HG03575 (cell line): ENCODE data around the gene CRB3.

Experiments used
- ATAC-seq: cut with Tn5 transposase; IDR thresholded peaks from one replicate; pipeline ENCODE4 v1.9.1; 2021; ENCODE audit not compliant: unreplicated experiment, insufficient number of reproducible peaks, low FRiP score; ENCODE audit errors: extremely low read depth

CRB3 gene

GRCh38 chr19:6429419-6430221 lies 34.5 kb upstream of the CRB3 start:
- no peak for ATAC-seq

DNA sequence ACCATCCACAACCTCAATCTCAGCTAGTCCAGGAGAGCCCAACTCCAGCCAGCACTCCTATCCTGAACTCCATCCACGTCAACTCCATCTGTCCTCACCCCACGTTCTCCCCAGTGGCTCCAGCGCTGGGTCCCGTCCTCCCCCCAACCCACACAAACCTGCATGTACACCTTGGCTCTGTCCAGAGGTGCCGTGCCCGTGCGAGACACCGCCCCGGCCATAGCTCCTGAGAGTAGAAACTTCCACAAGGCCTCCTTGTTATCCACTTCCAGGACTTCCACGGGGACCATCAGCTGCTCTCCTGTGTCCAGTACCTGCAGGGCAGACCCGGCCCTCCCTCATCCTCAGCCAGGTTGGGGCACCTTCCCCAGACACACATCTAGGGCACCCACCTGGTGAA lies 32.2 kb upstream of the CRB3 start:
- ATAC-seq = no peak

DNA sequence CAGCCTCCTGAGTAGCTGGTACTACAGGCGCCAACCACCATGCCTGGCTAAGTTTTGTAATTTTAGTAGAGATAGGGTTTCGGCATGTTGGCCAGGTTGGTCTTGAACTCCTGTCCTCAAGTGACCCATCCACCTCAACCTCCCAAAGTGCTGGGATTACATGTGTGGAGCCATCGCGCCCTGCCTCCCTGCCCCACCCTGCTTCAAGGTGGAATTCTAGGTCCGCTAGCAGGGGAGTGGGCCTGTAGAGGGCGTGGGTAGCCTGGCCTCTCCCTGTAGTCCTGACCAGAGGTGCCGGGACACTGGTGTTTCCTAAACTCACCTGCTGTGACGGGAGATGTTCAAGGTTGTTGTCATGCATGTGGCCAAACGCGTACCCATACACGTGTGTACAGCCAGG lies 30.9 kb upstream of the CRB3 start:
- no peak for ATAC-seq

GRCh38 chr19:6433663-6434062 lies 30.4 kb upstream of the CRB3 start, which contains the start of gene SLC25A41:
Gene SLC25A41, minus strand, starts transcription at chr19:6433763. Its CDS starts 70 bp downstream, at chr19:6433693.
- no peak for ATAC-seq

- ATAC-seq = no peak
These were observed 24.3 kb upstream of the CRB3 start for GRCh38 chr19:6439743-6440142.

DNA sequence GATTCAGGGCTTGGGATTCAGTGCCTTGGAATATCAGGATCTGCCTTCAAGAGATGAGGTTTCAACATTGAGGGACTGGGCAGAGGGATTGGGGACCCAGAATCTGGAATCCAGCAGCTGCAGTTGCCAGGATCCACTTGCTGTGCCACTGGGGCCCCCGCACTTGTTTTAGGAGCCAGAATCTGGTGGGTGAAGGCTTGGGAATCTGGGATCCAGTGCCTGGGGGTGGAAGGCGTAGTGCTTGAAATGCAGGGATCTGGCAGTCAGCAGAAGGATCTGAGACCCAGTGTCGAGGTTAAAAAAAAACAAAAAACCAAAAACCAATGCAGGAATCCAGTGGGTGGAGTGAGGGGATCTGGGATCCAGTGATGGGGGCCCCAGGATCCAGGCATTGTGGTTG lies 23.2 kb upstream of the CRB3 start:
- ATAC-seq = no peak

- ATAC-seq = no peak
These were observed 21.9 kb upstream of the CRB3 start for GRCh38 chr19:6442087-6442688.

DNA sequence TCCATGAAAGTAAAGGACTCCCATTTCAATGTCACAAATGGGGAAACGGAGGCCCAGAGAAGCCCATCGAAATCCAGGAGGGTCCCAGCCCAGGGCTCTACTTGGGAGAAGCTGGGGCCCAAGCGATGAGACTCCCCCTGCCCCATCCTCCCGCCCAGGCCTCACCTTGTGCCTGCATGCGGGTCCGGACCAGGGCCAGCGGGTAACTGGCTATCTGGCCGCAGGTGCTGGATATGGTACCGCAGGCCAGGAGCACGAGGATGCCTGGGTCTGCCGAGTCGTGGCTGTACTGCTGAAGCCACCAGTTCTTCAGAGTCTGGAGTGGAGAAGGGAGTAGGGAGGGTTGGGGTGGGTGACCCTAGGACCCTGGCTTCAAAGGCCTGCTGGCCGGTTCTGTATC lies 20.1 kb upstream of the CRB3 start:
- no peak for ATAC-seq

- ATAC-seq = no peak
These were observed 17.6 kb upstream of the CRB3 start for GRCh38 chr19:6446452-6446851.

- no peak for ATAC-seq
These were observed 16.0 kb upstream of the CRB3 start for GRCh38 chr19:6448045-6448444.

GRCh38 chr19:6450166-6450565 lies 13.9 kb upstream of the CRB3 start:
- ATAC-seq = no peak

GRCh38 chr19:6451583-6452222 lies 12.4 kb upstream of the CRB3 start:
- no peak for ATAC-seq

GRCh38 chr19:6452223-6452614 lies 11.9 kb upstream of the CRB3 start:
- no peak for ATAC-seq

- ATAC-seq = no peak
These were observed 11.2 kb upstream of the CRB3 start for GRCh38 chr19:6452899-6453298.

- no peak for ATAC-seq
These were observed 10.0 kb upstream of the CRB3 start for GRCh38 chr19:6453951-6454565.

DNA sequence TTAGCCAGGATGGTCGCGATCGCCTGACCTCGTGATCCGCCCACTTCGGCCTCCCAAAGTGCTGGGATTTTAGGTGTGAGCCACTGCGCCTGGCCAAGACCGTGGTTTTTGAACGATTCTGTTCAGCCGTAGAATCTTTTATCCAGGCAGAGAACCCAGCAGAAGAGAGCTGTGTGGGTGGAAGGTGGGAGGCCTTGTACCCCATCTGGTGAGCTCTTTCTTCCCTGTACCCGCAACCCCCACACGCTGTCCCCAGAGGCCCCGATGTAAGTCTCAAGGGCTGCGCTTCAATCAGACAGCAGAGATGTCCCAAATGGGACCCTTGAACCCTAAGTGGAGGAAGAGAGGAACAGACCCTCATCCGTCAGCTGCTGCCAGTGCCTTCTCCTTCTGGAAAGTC lies 8.1 kb upstream of the CRB3 start:
- no peak for ATAC-seq

- no peak for ATAC-seq
These were observed 5.9 kb upstream of the CRB3 start for GRCh38 chr19:6457958-6458694.

GRCh38 chr19:6458695-6459261 lies 5.3 kb upstream of the CRB3 start:
- no peak for ATAC-seq
